K562 (cell line): Measurements from ENCODE around the gene UBR1. TPM values are rescaled to one million over a fixed set of nuclear protein-coding genes. Genes with fewer than 3 reads are reported as not detected.

ENCODE experiments used
- GABPA ChIP-seq: fragments of 200-800 bp; sonication (Bioruptor generic); conservative IDR thresholded peaks from 2 replicates; pipeline ENCODE4 v1.6.1; 2016; ENCODE audit warnings: low read depth, missing genetic modification characterization, missing compliant biosample characterization
- SMAD3 ChIP-seq: fragments of 450-650 bp; formaldehyde crosslinking; conservative IDR thresholded peaks from 2 replicates; pipeline ENCODE4 v1.4.0; 2020; ENCODE audit warnings: mild to moderate bottlenecking
- TRIM24 ChIP-seq, 2 experiments: fragments of 450-650 bp; IDR thresholded peaks; 2 replicates each; pipeline ENCODE4 v1.6.1; 2016
- ZNF75A ChIP-seq: fragments of 450-650 bp; formaldehyde crosslinking; IDR thresholded peaks from 2 replicates; pipeline ENCODE4 v1.4.0; 2020; ENCODE audit warnings: mild to moderate bottlenecking
- polyA plus RNA-seq, 8 experiments: library from polyadenylated mRNA; depleted of rRNA in 4 of 8; stranded (reverse) in 5 of 8; unstranded in 3 of 8; fragments of >200 nt; fragmentation: Nextera tagmentation in 2 of 8; fragmentation: Illumina TruSeq in 1 of 8; extraction: Ambion mirVana in 2 of 8; extraction: Trizol in 1 of 8; gene quantifications; 2 replicates each; pipeline versions ENCODE4 v1.2.1 to v1.2.3, GENCODE V29; 2011 to 2014; ENCODE audit warnings: inconsistent platforms in 1 of 8, missing spikeins in 1 of 8
- total RNA-seq, 7 experiments: library from RNA; depleted of rRNA in 6 of 7; stranded (reverse); fragments of >200 nt in 6 of 7; fragmentation: Illumina TruSeq in 2 of 7; extraction: Trizol in 2 of 7; gene quantifications; 2 replicates each; pipeline versions ENCODE4 v1.2.1 to v1.2.3, GENCODE V29; 2011 to 2021; ENCODE audit warnings: low replicate concordance in 1 of 7
- TF ChIP-seq, protein P1 (sequence below): fragments of 200-600 bp; sonication (generic); IDR thresholded peaks from one replicate; pipeline ENCODE4 v1.6.1; 2012; ENCODE audit warnings: mild to moderate bottlenecking, low read depth, low read length, inconsistent platforms
- TF ChIP-seq, protein P2 (sequence below): IDR thresholded peaks from 2 replicates; pipeline ENCODE4 v1.6.1; 2012; ENCODE audit warnings: low read depth, low read length, improper control_type of control experiment, borderline replicate concordance
- TF ChIP-seq, protein P3 (sequence below), 2 experiments: fragments of 200-800 bp in 1 of 2; sonication (Bioruptor generic) in 1 of 2; sonication (generic) in 1 of 2; formaldehyde crosslinking in 1 of 2; IDR thresholded peaks in 1 of 2; conservative IDR thresholded peaks in 1 of 2; 2 replicates each; pipeline versions ENCODE4 v1.5.0 to v1.6.1; 2016 to 2020; ENCODE audit warnings: missing compliant biosample characterization in 1 of 2, missing genetic modification characterization in 1 of 2, missing genetic modification reagents in 1 of 2
- TF ChIP-seq, protein P4 (sequence below): sonication (generic); formaldehyde crosslinking; IDR thresholded peaks from 2 replicates; pipeline ENCODE4 v1.8.1; 2022; ENCODE audit warnings: missing genetic modification reagents
- TF ChIP-seq, protein P5 (sequence below): fragments of 250-450 bp; sonication (Bioruptor Pico); IDR thresholded peaks from 2 replicates; pipeline ENCODE4 v1.8.0; 2022; ENCODE audit warnings: moderate library complexity, mild to moderate bottlenecking, inconsistent platforms
- TF ChIP-seq, protein P6 (sequence below): fragments of 250-450 bp; sonication (Bioruptor Pico); IDR thresholded peaks from 2 replicates; pipeline ENCODE4 v1.8.0; 2021; ENCODE audit warnings: borderline replicate concordance, mild to moderate bottlenecking, moderate library complexity; ENCODE audit not compliant: poor library complexity, severe bottlenecking

UBR1 gene
- total and polyA plus RNA-seq, 9 of the 15 experiments (the other 6 are each of a cell fraction or from before 2014, with no cell fraction given) = 5.8 to 30.7 (median 15.3) TPM

DNA sequence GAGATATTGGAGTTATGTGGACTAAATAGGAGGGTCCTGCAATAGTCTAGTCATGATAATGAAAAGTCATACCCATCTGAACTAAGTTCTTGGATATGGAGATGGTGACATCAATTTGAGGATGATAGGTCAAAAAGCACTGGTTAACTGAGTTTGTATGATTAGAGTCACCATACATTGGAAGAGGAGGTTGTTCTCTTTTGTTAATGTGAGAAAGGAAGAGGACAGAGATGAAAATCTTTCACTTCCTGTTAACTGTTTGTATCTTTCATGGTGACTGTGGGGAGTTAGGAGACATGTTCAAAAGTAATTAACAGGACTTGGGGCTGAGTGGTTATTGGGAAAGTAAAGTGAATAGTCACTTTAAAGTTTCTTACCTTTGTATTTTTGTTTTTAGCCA is 38.7 kb upstream of the UBR1 start (continued):
- TF ChIP-seq, protein P1, sequence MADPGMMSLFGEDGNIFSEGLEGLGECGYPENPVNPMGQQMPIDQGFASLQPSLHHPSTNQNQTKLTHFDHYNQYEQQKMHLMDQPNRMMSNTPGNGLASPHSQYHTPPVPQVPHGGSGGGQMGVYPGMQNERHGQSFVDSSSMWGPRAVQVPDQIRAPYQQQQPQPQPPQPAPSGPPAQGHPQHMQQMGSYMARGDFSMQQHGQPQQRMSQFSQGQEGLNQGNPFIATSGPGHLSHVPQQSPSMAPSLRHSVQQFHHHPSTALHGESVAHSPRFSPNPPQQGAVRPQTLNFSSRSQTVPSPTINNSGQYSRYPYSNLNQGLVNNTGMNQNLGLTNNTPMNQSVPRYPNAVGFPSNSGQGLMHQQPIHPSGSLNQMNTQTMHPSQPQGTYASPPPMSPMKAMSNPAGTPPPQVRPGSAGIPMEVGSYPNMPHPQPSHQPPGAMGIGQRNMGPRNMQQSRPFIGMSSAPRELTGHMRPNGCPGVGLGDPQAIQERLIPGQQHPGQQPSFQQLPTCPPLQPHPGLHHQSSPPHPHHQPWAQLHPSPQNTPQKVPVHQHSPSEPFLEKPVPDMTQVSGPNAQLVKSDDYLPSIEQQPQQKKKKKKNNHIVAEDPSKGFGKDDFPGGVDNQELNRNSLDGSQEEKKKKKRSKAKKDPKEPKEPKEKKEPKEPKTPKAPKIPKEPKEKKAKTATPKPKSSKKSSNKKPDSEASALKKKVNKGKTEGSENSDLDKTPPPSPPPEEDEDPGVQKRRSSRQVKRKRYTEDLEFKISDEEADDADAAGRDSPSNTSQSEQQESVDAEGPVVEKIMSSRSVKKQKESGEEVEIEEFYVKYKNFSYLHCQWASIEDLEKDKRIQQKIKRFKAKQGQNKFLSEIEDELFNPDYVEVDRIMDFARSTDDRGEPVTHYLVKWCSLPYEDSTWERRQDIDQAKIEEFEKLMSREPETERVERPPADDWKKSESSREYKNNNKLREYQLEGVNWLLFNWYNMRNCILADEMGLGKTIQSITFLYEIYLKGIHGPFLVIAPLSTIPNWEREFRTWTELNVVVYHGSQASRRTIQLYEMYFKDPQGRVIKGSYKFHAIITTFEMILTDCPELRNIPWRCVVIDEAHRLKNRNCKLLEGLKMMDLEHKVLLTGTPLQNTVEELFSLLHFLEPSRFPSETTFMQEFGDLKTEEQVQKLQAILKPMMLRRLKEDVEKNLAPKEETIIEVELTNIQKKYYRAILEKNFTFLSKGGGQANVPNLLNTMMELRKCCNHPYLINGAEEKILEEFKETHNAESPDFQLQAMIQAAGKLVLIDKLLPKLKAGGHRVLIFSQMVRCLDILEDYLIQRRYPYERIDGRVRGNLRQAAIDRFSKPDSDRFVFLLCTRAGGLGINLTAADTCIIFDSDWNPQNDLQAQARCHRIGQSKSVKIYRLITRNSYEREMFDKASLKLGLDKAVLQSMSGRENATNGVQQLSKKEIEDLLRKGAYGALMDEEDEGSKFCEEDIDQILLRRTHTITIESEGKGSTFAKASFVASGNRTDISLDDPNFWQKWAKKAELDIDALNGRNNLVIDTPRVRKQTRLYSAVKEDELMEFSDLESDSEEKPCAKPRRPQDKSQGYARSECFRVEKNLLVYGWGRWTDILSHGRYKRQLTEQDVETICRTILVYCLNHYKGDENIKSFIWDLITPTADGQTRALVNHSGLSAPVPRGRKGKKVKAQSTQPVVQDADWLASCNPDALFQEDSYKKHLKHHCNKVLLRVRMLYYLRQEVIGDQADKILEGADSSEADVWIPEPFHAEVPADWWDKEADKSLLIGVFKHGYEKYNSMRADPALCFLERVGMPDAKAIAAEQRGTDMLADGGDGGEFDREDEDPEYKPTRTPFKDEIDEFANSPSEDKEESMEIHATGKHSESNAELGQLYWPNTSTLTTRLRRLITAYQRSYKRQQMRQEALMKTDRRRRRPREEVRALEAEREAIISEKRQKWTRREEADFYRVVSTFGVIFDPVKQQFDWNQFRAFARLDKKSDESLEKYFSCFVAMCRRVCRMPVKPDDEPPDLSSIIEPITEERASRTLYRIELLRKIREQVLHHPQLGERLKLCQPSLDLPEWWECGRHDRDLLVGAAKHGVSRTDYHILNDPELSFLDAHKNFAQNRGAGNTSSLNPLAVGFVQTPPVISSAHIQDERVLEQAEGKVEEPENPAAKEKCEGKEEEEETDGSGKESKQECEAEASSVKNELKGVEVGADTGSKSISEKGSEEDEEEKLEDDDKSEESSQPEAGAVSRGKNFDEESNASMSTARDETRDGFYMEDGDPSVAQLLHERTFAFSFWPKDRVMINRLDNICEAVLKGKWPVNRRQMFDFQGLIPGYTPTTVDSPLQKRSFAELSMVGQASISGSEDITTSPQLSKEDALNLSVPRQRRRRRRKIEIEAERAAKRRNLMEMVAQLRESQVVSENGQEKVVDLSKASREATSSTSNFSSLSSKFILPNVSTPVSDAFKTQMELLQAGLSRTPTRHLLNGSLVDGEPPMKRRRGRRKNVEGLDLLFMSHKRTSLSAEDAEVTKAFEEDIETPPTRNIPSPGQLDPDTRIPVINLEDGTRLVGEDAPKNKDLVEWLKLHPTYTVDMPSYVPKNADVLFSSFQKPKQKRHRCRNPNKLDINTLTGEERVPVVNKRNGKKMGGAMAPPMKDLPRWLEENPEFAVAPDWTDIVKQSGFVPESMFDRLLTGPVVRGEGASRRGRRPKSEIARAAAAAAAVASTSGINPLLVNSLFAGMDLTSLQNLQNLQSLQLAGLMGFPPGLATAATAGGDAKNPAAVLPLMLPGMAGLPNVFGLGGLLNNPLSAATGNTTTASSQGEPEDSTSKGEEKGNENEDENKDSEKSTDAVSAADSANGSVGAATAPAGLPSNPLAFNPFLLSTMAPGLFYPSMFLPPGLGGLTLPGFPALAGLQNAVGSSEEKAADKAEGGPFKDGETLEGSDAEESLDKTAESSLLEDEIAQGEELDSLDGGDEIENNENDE = no peak
- TF ChIP-seq, protein P2, sequence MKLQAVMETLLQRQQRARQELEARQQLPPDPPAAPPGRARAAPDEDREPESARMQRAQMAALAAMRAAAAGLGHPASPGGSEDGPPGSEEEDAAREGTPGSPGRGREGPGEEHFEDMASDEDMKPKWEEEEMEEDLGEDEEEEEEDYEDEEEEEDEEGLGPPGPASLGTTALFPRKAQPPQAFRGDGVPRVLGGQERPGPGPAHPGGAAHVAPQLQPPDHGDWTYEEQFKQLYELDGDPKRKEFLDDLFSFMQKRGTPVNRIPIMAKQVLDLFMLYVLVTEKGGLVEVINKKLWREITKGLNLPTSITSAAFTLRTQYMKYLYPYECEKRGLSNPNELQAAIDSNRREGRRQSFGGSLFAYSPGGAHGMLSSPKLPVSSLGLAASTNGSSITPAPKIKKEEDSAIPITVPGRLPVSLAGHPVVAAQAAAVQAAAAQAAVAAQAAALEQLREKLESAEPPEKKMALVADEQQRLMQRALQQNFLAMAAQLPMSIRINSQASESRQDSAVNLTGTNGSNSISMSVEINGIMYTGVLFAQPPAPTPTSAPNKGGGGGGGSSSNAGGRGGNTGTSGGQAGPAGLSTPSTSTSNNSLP = no peak
- TF ChIP-seq ZNF75A (CRISPR knock-in tag) (no peak), GABPA (tag) (0 out of 2 replicates have a peak, but pooled peaks have one; percentile 31), SMAD3 (CRISPR knock-in tag) (0 out of 2 replicates have a peak, but pooled peaks have one; percentile 36), TRIM24 (IDR thresholded peaks at IDR 0.05) (no peak)
- TF ChIP-seq, protein P3, sequence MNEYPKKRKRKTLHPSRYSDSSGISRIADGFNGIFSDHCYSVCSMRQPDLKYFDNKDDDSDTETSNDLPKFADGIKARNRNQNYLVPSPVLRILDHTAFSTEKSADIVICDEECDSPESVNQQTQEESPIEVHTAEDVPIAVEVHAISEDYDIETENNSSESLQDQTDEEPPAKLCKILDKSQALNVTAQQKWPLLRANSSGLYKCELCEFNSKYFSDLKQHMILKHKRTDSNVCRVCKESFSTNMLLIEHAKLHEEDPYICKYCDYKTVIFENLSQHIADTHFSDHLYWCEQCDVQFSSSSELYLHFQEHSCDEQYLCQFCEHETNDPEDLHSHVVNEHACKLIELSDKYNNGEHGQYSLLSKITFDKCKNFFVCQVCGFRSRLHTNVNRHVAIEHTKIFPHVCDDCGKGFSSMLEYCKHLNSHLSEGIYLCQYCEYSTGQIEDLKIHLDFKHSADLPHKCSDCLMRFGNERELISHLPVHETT (CRISPR knock-in tag; conservative IDR thresholded peaks at IDR 0.05 in 1 of 2, IDR thresholded peaks at IDR 0.05 in 1 of 2) = no peak
- TF ChIP-seq, protein P4, sequence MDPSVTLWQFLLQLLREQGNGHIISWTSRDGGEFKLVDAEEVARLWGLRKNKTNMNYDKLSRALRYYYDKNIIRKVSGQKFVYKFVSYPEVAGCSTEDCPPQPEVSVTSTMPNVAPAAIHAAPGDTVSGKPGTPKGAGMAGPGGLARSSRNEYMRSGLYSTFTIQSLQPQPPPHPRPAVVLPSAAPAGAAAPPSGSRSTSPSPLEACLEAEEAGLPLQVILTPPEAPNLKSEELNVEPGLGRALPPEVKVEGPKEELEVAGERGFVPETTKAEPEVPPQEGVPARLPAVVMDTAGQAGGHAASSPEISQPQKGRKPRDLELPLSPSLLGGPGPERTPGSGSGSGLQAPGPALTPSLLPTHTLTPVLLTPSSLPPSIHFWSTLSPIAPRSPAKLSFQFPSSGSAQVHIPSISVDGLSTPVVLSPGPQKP = no peak
- TF ChIP-seq, protein P5, sequence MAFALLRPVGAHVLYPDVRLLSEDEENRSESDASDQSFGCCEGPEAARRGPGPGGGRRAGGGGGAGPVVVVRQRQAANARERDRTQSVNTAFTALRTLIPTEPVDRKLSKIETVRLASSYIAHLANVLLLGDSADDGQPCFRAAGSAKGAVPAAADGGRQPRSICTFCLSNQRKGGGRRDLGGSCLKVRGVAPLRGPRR = no peak
- TF ChIP-seq, protein P6, sequence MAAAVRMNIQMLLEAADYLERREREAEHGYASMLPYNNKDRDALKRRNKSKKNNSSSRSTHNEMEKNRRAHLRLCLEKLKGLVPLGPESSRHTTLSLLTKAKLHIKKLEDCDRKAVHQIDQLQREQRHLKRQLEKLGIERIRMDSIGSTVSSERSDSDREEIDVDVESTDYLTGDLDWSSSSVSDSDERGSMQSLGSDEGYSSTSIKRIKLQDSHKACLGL (CRISPR knock-in tag) = no peak
